ENCODE data around the gene C11orf21. TPM values are rescaled to one million over a fixed set of nuclear protein-coding genes. Genes with fewer than 3 reads are reported as not detected.

The C11orf21 gene
- total RNA-seq, 1 experiment from 2014 or later: not detected

DNA sequence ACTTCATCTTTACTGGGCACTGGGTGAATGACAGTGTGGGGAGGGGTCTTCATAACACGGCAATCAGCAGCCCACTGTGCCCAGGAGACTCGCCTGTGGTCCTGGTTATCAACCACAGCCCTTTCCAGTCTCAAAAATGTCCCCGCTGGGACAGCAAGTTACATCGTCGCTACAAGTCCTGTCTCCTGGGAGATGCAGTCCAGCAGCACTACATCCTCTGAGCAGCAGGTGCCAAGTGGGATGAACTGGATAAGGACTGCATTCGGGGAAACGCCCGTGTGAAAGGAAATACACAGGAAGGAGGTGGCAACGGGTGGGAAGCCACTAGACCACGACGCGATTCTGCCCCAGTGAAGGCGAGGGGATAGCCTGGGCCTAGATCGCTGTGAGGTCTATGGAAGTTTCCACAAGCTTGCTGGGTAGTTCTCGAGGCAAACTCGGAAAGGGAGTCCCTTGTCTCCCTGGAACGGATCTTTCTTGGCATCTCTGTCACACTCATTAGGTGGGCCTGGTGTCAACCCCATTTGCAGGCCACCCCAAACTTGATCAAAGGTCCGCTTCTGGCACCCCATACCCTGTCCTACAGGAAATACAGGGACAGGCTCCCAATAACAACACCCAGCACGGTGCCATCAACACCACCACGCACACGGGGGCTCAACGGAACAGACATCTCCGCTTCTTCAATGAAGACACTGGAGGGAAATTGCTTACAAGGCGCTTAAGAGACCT, 35.7 kb downstream of the C11orf21 start:
- Histone ChIP-seq H3K27me3 (ENCODE audit: low read length) (no peaks in the 10 kb centered on the region), H3K27ac (ENCODE audit: low read length) (no peak overlapping the region), H2AFZ (ENCODE audit: low read length) (no peak overlapping the region), H3K36me3 (ENCODE audit: insufficient read depth, low read length) (no peaks in the 10 kb centered on the region), H4K20me1 (ENCODE audit: insufficient read depth, low read depth, low read length) (no peaks in the 10 kb centered on the region), H3K9me3 (ENCODE audit: low read length) (no peaks in the 10 kb centered on the region), H3K9me2 (replicated peaks; ENCODE audit: insufficient read depth, low read length) (no peaks in the 10 kb centered on the region), H3K79me2 (ENCODE audit: low read length) (no peaks in the 10 kb centered on the region), H3K9ac (ENCODE audit: low read length) (no peak overlapping the region), H3K4me2 (ENCODE audit: low read depth, low read length, poor library complexity, severe bottlenecking) (peak overlapping the region; percentile 30), H3K4me1 (ENCODE audit: low read length) (peaks cover 18% of the 10 kb centered on the region), H3K4me3 (ENCODE audit: low read length) (no peak overlapping the region)
- no peak for DNase-seq

GRCh38 chr11:2265396-2265795, 36.3 kb downstream of the C11orf21 start:
- no peak overlapping the region for H3K4me3 ChIP-seq (ENCODE audit: low read length)
- no peak overlapping the region for H3K27ac ChIP-seq (ENCODE audit: low read length)
- H3K4me2 ChIP-seq (ENCODE audit: low read depth, low read length, poor library complexity, severe bottlenecking): peak overlapping the region; percentile 30

DNA sequence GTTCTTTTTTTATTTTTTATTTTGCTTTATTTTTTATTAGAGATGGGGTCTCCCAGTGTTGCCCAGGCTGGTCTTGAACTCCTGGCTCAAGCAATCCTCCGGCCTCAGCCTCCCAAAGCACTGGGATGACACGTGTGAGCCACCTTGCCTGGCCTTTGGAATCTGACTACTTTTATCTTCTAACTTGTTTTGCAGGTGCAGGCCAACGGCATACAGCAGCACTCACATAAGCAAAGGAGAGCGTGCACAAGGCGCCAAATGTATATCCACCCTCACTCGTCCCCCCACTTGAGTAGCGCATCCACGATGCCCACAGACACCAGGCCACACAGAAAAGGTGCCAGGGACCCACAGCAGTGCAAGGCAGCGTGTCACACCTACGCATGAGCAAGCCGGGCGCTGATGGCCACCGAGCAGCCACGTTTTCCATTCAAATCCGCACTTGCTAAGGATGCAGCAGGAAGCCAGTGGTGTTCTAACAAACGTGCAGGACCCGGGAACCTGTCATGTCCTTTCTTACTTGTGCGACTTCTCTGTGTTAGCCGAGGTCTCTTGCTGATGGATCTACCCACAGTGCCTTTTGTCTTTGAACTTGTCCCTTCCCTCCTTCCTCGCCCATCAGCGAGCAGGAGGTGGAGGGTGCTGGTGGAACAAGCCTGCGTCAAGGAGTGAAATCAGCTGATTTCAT, 37.2 kb downstream of the C11orf21 start:
- no peaks in the 10 kb centered on the region for H3K9me2 ChIP-seq (replicated peaks; ENCODE audit: insufficient read depth, low read length)
- no peak overlapping the region for H3K27ac ChIP-seq (ENCODE audit: low read length)
- H3K4me2 ChIP-seq (ENCODE audit: low read depth, low read length, poor library complexity, severe bottlenecking): no peak overlapping the region
- peaks cover 20% of the 10 kb centered on the region for H3K4me1 ChIP-seq (ENCODE audit: low read length)
- H3K9ac ChIP-seq (ENCODE audit: low read length): no peak overlapping the region
- H3K9me3 ChIP-seq (ENCODE audit: low read length): no peaks in the 10 kb centered on the region
- no peak for DNase-seq
- no peaks in the 10 kb centered on the region for H3K36me3 ChIP-seq (ENCODE audit: insufficient read depth, low read length)
- H2AFZ ChIP-seq (ENCODE audit: low read length): no peak overlapping the region
- H3K27me3 ChIP-seq (ENCODE audit: low read length): no peaks in the 10 kb centered on the region
- H4K20me1 ChIP-seq (ENCODE audit: insufficient read depth, low read depth, low read length): no peaks in the 10 kb centered on the region
- no peak overlapping the region for H3K4me3 ChIP-seq (ENCODE audit: low read length)
- no peaks in the 10 kb centered on the region for H3K79me2 ChIP-seq (ENCODE audit: low read length)

More at GRCh38 chr11:2265396-2265795, 36.3 kb downstream of the C11orf21 start:
- Histone ChIP-seq H3K27me3 (ENCODE audit: low read length) (no peaks in the 10 kb centered on the region), H3K9ac (ENCODE audit: low read length) (no peak overlapping the region), H3K36me3 (ENCODE audit: insufficient read depth, low read length) (no peaks in the 10 kb centered on the region), H3K79me2 (ENCODE audit: low read length) (no peaks in the 10 kb centered on the region), H2AFZ (ENCODE audit: low read length) (no peak overlapping the region), H3K4me1 (ENCODE audit: low read length) (peaks cover 20% of the 10 kb centered on the region), H3K9me2 (replicated peaks; ENCODE audit: insufficient read depth, low read length) (no peaks in the 10 kb centered on the region), H3K9me3 (ENCODE audit: low read length) (no peaks in the 10 kb centered on the region), H4K20me1 (ENCODE audit: insufficient read depth, low read depth, low read length) (no peaks in the 10 kb centered on the region)
- peak; percentile 79 for DNase-seq

DNA sequence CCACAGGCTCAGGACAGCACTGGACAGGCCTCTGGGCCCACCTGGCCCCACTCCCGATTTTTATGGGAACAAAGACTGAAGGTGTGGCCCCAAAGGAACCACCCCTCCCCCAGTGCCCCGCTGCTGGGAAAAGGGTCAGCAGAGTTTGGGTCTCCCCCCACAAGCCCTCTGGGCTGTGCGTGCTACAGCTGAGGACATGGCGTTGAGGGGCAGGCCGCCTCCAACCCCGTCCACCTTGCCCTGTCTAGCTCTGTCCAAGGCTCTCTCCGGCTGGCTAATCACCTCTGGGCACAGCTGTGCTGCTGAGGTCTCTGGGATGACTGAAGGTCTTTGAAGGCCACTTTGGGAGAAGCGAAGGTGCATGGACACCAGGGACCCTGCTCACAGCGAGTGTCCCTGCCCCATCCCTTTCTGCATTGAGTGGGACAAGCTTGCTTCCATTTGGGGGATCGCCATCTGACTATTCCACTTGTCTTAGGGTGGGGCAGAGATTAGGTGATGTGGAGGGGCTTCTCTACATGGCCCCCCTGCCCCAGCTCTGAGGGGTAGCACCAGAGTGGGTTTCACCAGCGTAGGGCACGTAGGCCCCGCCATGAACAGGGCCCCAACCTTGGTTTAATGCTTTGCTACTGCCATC, 37.9 kb downstream of the C11orf21 start:
- no peak overlapping the region for H3K9ac ChIP-seq (ENCODE audit: low read length)
- peaks cover 20% of the 10 kb centered on the region for H3K4me1 ChIP-seq (ENCODE audit: low read length)
- no peak overlapping the region for H3K27ac ChIP-seq (ENCODE audit: low read length)
- no peak for DNase-seq
- no peaks in the 10 kb centered on the region for H3K27me3 ChIP-seq (ENCODE audit: low read length)
- H3K4me2 ChIP-seq (ENCODE audit: low read depth, low read length, poor library complexity, severe bottlenecking): no peak overlapping the region
- H4K20me1 ChIP-seq (ENCODE audit: insufficient read depth, low read depth, low read length): no peaks in the 10 kb centered on the region
- H3K9me3 ChIP-seq (ENCODE audit: low read length): no peaks in the 10 kb centered on the region
- no peak overlapping the region for H3K4me3 ChIP-seq (ENCODE audit: low read length)
- H2AFZ ChIP-seq (ENCODE audit: low read length): no peak overlapping the region
- no peaks in the 10 kb centered on the region for H3K36me3 ChIP-seq (ENCODE audit: insufficient read depth, low read length)
- H3K79me2 ChIP-seq (ENCODE audit: low read length): no peaks in the 10 kb centered on the region
- no peaks in the 10 kb centered on the region for H3K9me2 ChIP-seq (replicated peaks; ENCODE audit: insufficient read depth, low read length)

- no peak overlapping the region for H3K9ac ChIP-seq (ENCODE audit: low read length)
Measured at GRCh38 chr11:2263071-2263565, 38.6 kb downstream of the C11orf21 start.

DNA sequence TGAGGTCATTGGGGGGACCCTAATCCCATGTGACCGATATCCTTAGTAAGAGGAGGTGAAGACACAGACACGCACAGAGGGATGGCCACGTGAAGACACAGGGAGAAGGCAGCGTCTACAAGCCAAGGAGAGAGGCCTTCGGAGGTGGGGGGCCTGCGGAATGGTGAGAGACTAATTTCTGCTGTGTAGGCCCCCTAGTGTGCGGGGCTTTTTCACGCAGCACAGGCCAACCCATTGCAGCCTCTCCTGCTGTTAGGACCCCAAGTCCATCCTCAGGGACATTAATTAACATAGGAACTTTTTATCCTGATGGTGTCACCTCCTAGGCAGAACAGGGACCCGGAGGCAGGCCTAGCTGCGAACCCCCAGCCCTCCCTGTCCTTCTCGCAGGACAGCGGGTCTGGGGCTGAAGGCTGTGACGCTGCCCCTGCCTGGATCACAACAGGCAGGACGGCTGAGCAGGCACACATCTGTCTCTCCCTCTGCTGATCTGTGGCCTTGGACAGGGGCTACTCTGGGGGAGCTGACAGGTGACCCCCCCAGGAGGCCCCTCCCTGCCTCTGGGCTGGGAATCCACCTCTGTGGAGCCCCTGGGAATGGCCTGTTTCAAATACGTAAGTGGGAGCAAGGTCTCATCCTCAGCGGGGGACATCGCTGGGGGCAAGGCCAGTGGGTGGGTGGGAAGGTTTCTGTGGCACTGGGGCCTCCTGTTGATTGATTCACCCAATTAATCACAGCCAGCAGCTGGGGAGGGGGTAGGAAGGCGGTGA, 39.2 kb downstream of the C11orf21 start:
- DNase-seq: no peak
- Histone ChIP-seq H3K4me2 (ENCODE audit: low read depth, low read length, poor library complexity, severe bottlenecking) (no peak overlapping the region), H3K9ac (ENCODE audit: low read length) (no peak overlapping the region), H3K9me2 (replicated peaks; ENCODE audit: insufficient read depth, low read length) (no peaks in the 10 kb centered on the region), H3K27ac (ENCODE audit: low read length) (no peak overlapping the region), H3K4me3 (ENCODE audit: low read length) (no peak overlapping the region), H3K79me2 (ENCODE audit: low read length) (no peaks in the 10 kb centered on the region), H3K27me3 (ENCODE audit: low read length) (no peaks in the 10 kb centered on the region), H3K36me3 (ENCODE audit: insufficient read depth, low read length) (no peaks in the 10 kb centered on the region), H2AFZ (ENCODE audit: low read length) (no peak overlapping the region), H3K9me3 (ENCODE audit: low read length) (no peaks in the 10 kb centered on the region), H3K4me1 (ENCODE audit: low read length) (peaks cover 20% of the 10 kb centered on the region), H4K20me1 (ENCODE audit: insufficient read depth, low read depth, low read length) (no peaks in the 10 kb centered on the region)

More at GRCh38 chr11:2263071-2263565, 38.6 kb downstream of the C11orf21 start:
- Histone ChIP-seq H3K36me3 (ENCODE audit: insufficient read depth, low read length) (no peaks in the 10 kb centered on the region), H3K9me2 (replicated peaks; ENCODE audit: insufficient read depth, low read length) (no peaks in the 10 kb centered on the region), H3K4me3 (ENCODE audit: low read length) (no peak overlapping the region), H3K79me2 (ENCODE audit: low read length) (no peaks in the 10 kb centered on the region), H2AFZ (ENCODE audit: low read length) (no peak overlapping the region), H3K4me1 (ENCODE audit: low read length) (peaks cover 20% of the 10 kb centered on the region), H3K9me3 (ENCODE audit: low read length) (no peaks in the 10 kb centered on the region), H3K27me3 (ENCODE audit: low read length) (no peaks in the 10 kb centered on the region), H4K20me1 (ENCODE audit: insufficient read depth, low read depth, low read length) (no peaks in the 10 kb centered on the region), H3K4me2 (ENCODE audit: low read depth, low read length, poor library complexity, severe bottlenecking) (no peak overlapping the region), H3K27ac (ENCODE audit: low read length) (no peak overlapping the region)
- no peak for DNase-seq

GRCh38 chr11:2261436-2262230, 40.1 kb downstream of the C11orf21 start:
- no peak overlapping the region for H3K4me2 ChIP-seq (ENCODE audit: low read depth, low read length, poor library complexity, severe bottlenecking)
- H2AFZ ChIP-seq (ENCODE audit: low read length): no peak overlapping the region
- DNase-seq: no peak
- no peaks in the 10 kb centered on the region for H3K36me3 ChIP-seq (ENCODE audit: insufficient read depth, low read length)
- no peak overlapping the region for H3K9ac ChIP-seq (ENCODE audit: low read length)
- no peaks in the 10 kb centered on the region for H3K9me3 ChIP-seq (ENCODE audit: low read length)
- no peaks in the 10 kb centered on the region for H3K9me2 ChIP-seq (replicated peaks; ENCODE audit: insufficient read depth, low read length)
- H3K79me2 ChIP-seq (ENCODE audit: low read length): no peaks in the 10 kb centered on the region
- H4K20me1 ChIP-seq (ENCODE audit: insufficient read depth, low read depth, low read length): no peaks in the 10 kb centered on the region
- H3K4me1 ChIP-seq (ENCODE audit: low read length): peaks cover 20% of the 10 kb centered on the region
- no peak overlapping the region for H3K27ac ChIP-seq (ENCODE audit: low read length)
- no peaks in the 10 kb centered on the region for H3K27me3 ChIP-seq (ENCODE audit: low read length)
- no peak overlapping the region for H3K4me3 ChIP-seq (ENCODE audit: low read length)
